H1 (cell line): ENCODE data around the gene PAQR4. TPM values are rescaled to one million over a fixed set of nuclear protein-coding genes. Genes with fewer than 3 reads are reported as not detected.
A peak's percentile ranks its signal among the peaks of the same experiment; 100 is the strongest.

Experiments
- ASH2L ChIP-seq: fragments of 200-600, 300-600 bp; sonication (generic); IDR thresholded peaks from one replicate; pipeline ENCODE4 v1.7.1; 2017; ENCODE audit warnings: low read length
- ATF2 ChIP-seq: IDR thresholded peaks from 2 replicates; pipeline ENCODE4 v1.6.1; 2012; ENCODE audit warnings: low read length, inconsistent platforms
- ATF3 ChIP-seq: IDR thresholded peaks from 2 replicates; pipeline ENCODE4 v1.6.1; 2011; ENCODE audit warnings: low read depth, mild to moderate bottlenecking, low read length; ENCODE audit not compliant: insufficient read depth
- BACH1 ChIP-seq: IDR thresholded peaks from 2 replicates; pipeline ENCODE4 v1.6.1; 2012; ENCODE audit warnings: low read length, improper control_type of control experiment
- BRCA1 ChIP-seq: IDR thresholded peaks from 2 replicates; pipeline ENCODE4 v1.6.1; 2012; ENCODE audit warnings: low read depth, low read length, improper control_type of control experiment
- CEBPB ChIP-seq: IDR thresholded peaks from 2 replicates; pipeline ENCODE4 v1.6.1; 2012; ENCODE audit warnings: low read depth, low read length
- EGR1 ChIP-seq: IDR thresholded peaks from 2 replicates; pipeline ENCODE4 v1.6.1; 2011; ENCODE audit warnings: low read depth, low read length, borderline replicate concordance
- EZH2 ChIP-seq: fragments of 200-600 bp; sonication (generic); IDR thresholded peaks from 2 replicates; pipeline ENCODE4 v1.7.1; 2012; ENCODE audit warnings: low read depth, mild to moderate bottlenecking, moderate library complexity, low read length, inconsistent platforms; ENCODE audit not compliant: severe bottlenecking
- GABPA ChIP-seq: IDR thresholded peaks from 2 replicates; pipeline ENCODE4 v1.6.1; 2011; ENCODE audit warnings: mild to moderate bottlenecking, low read length, moderate library complexity, borderline replicate concordance; ENCODE audit not compliant: insufficient read depth
- HDAC2 ChIP-seq, 2 experiments: fragments of 300-600 bp in 1 of 2; sonication (generic) in 1 of 2; IDR thresholded peaks; 2 replicates each; pipeline ENCODE4 v1.6.1; 2011 to 2012; ENCODE audit warnings: low read depth in 2 of 2, low read length in 2 of 2, mild to moderate bottlenecking in 2 of 2, moderate library complexity in 2 of 2, borderline replicate concordance in 1 of 2, inconsistent platforms in 1 of 2
- KDM4A ChIP-seq: IDR thresholded peaks from one replicate; pipeline ENCODE4 v1.7.1; 2012; ENCODE audit warnings: low read depth, mild to moderate bottlenecking, moderate library complexity, low read length, inconsistent platforms; ENCODE audit not compliant: severe bottlenecking
- NRF1 ChIP-seq: IDR thresholded peaks from 2 replicates; pipeline ENCODE4 v1.6.1; 2011; ENCODE audit warnings: mild to moderate bottlenecking, low read depth, low read length, improper control_type of control experiment
- PHF8 ChIP-seq: fragments of 200-600 bp; sonication (generic); conservative IDR thresholded peaks from 2 replicates; pipeline ENCODE4 v1.7.1; 2012; ENCODE audit warnings: low read depth, mild to moderate bottlenecking, inconsistent platforms, low read length, moderate library complexity
- SIN3A ChIP-seq, 2 experiments: IDR thresholded peaks in 1 of 2; conservative IDR thresholded peaks in 1 of 2; 2 replicates each; pipeline ENCODE4 v1.6.1; 2011 to 2012; ENCODE audit warnings: low read length in 2 of 2, improper control_type of control experiment in 1 of 2, low read depth in 1 of 2, mild to moderate bottlenecking in 1 of 2
- SIRT6 ChIP-seq: IDR thresholded peaks from one replicate; pipeline ENCODE4 v1.7.1; 2012; ENCODE audit warnings: low read length, inconsistent platforms
- SUZ12 ChIP-seq: fragments of 200-600 bp; sonication (generic); IDR thresholded peaks from 2 replicates; pipeline ENCODE4 v1.6.1; 2012; ENCODE audit warnings: mild to moderate bottlenecking, inconsistent platforms, low read length, moderate library complexity, mixed read lengths
- TBP ChIP-seq: IDR thresholded peaks from 2 replicates; pipeline ENCODE4 v1.6.1; 2011; ENCODE audit warnings: low read depth, low read length, improper control_type of control experiment
- TCF12 ChIP-seq: IDR thresholded peaks from 2 replicates; pipeline ENCODE4 v1.6.1; 2011; ENCODE audit warnings: low read depth, mild to moderate bottlenecking, low read length
- ZNF274 ChIP-seq: IDR thresholded peaks from 2 replicates; pipeline ENCODE4 v1.7.0; 2012; ENCODE audit warnings: low read length, borderline replicate concordance; ENCODE audit errors: extremely low read depth
- polyA plus RNA-seq, 7 experiments: library from polyadenylated mRNA; depleted of rRNA in 3 of 7; stranded (reverse) in 5 of 7; unstranded in 2 of 7; fragments of >200 nt in 5 of 7; fragments of 200-250 nt in 2 of 7; gene quantifications; 1 replicate in 5 of 7; 2 replicates in 1 of 7; 4 replicates in 1 of 7; pipeline versions ENCODE4 v1.2.1 to v1.2.3, GENCODE V29; 2011 to 2013; ENCODE audit warnings: missing spikeins in 2 of 7, mixed read lengths in 2 of 7
- total RNA-seq: library from RNA; stranded (reverse); fragmentation: NEBNext Ultra II Directional; extraction: Animal tissue kit (Norgen Biotek cat#: 25700); gene quantifications from 2 replicates; pipeline ENCODE4 v1.2.1, GENCODE V29; 2021

The PAQR4 gene
- total and polyA plus RNA-seq, 2 of the 8 experiments (the other 6 are each of a cell fraction or from before 2014, with no cell fraction given) = 28.2 to 34.6 TPM

- TF ChIP-seq EZH2 (no peak), TBP (peak; percentile 39; the same call in 1 of the 2 replicates), GABPA (no peak), HDAC2 (IDR thresholded peaks at IDR 0.05; ENCODE audit: borderline replicate concordance in 1 of 2, low read depth in 2 of 2, low read length in 2 of 2) (peak in 1 of 2 experiments; percentile 24; a peak in 1 of 4 replicates), ASH2L (peak; percentile 39), PHF8 (peak; percentile 71), SUZ12 (no peak), CEBPB (no peak), SIN3A (conservative IDR thresholded peaks at IDR 0.05 in 1 of 2, IDR thresholded peaks at IDR 0.05 in 1 of 2; ENCODE audit: low read depth in 1 of 2, low read length in 2 of 2) (0 out of 4 replicates have a peak, but pooled peaks of 1 of the 2 experiments have one; percentile 31), BRCA1 (no peak), ZNF274 (no peak), KDM4A (peak; percentile 89), ATF2 (no peak), TCF12 (no peak), SIRT6 (no peak), ATF3 (no peak), EGR1 (peak; percentile 90), NRF1 (peak; percentile 87), BACH1 (peak; percentile 74; the same call in 1 of the 2 replicates)
These were observed 11.4 kb downstream of the PAQR4 start, which contains the start of gene PKMYT1 (continued) for GRCh38 chr16:2980227-2981176.
